PC-3 (cell line): Measurements from ENCODE around the gene ZNF385A. TPM values are rescaled to one million over a fixed set of nuclear protein-coding genes. Genes with fewer than 3 reads are reported as not detected.

Experiments
- ATAC-seq: fragments of 200-7000 bp; cut with Tn5 transposase; 2 replicates; pipeline ENCODE4 v1.9.1; 2020; ENCODE audit warnings: mild to moderate bottlenecking, moderate library complexity
- BruUV-seq: library from RNA; stranded (reverse); fragments of 400-500 nt; replicated peaks from 2 replicates; lab custom pipeline; 2021; lab: Mats Ljungman, UMichigan
- CTCF ChIA-PET: fragments of 300-600 bp; sonication (Branson Sonifier 250); formaldehyde crosslinking; loops from one replicate; lab custom pipeline; 2022; ENCODE audit warnings: antibody characterized with exemption; lab: Charles Lee
- POLR2A ChIA-PET: fragments of 300-600 bp; sonication (Branson Sonifier 250); formaldehyde crosslinking; loops from one replicate; lab custom pipeline; 2022; ENCODE audit warnings: antibody characterized with exemption; ENCODE audit not compliant: unreplicated experiment; lab: Charles Lee
- DNase-seq: peaks from one replicate; pipeline ENCODE4 v3.0.0-alpha.2; 2015
- H2AFZ ChIP-seq: fragments of 300-600 bp; sonication (generic); 2 replicates; pipeline ENCODE4 v1.6.0; 2016; ENCODE audit warnings: antibody characterized with exemption, low read length
- H3F3A ChIP-seq: fragments of 300-600 bp; sonication (generic); one replicate; pipeline ENCODE4 v1.6.0; 2017; ENCODE audit warnings: antibody characterized with exemption, low read length, control low read depth, mild to moderate bottlenecking; ENCODE audit not compliant: unreplicated experiment
- H3K27ac ChIP-seq: fragments of 300-600 bp; sonication (generic); 2 replicates; pipeline ENCODE4 v1.5.1; 2016; ENCODE audit warnings: mild to moderate bottlenecking, low read length
- H3K27me3 ChIP-seq: fragments of 300-600 bp; sonication (generic); 2 replicates; pipeline ENCODE4 v1.6.1; 2016; ENCODE audit warnings: low read length, mixed read lengths
- H3K36me3 ChIP-seq: fragments of 300-600 bp; sonication (generic); 2 replicates; pipeline ENCODE4 v1.6.1; 2016; ENCODE audit warnings: low read depth, mixed run types, low read length, mixed read lengths
- H3K4me1 ChIP-seq: fragments of 300-600 bp; sonication (generic); 2 replicates; pipeline ENCODE4 v1.5.1; 2016; ENCODE audit warnings: low read length; ENCODE audit not compliant: insufficient read depth
- H3K4me2 ChIP-seq: fragments of 300-600 bp; sonication (generic); 2 replicates; pipeline ENCODE4 v1.6.0; 2016; ENCODE audit warnings: low read length
- H3K4me3 ChIP-seq: fragments of 300-600 bp; sonication (generic); 2 replicates; pipeline ENCODE4 v1.5.1; 2016; ENCODE audit warnings: mild to moderate bottlenecking, low read length, mixed read lengths
- H3K79me2 ChIP-seq: fragments of 300-600 bp; sonication (generic); 2 replicates; pipeline ENCODE4 v1.6.1; 2017; ENCODE audit warnings: low read length, mixed read lengths
- H3K9ac ChIP-seq: fragments of 300-600 bp; sonication (generic); 2 replicates; pipeline ENCODE4 v1.6.0; 2016; ENCODE audit warnings: mild to moderate bottlenecking, low read length
- H3K9me2 ChIP-seq: fragments of 300-600 bp; sonication (generic); replicated peaks from 2 replicates; pipeline ENCODE4 v1.6.1; 2016; ENCODE audit warnings: mixed run types, low read length, mixed read lengths
- H3K9me3 ChIP-seq: fragments of 300-600 bp; sonication (generic); 2 replicates; pipeline ENCODE4 v1.6.1; 2016; ENCODE audit warnings: low read length, mixed read lengths
- H4K20me1 ChIP-seq: fragments of 300-600 bp; sonication (generic); 2 replicates; pipeline ENCODE4 v1.6.1; 2016; ENCODE audit warnings: low read length, mixed read lengths
- EZH2 ChIP-seq: fragments of 300-600 bp; sonication (generic); IDR thresholded peaks from one replicate; pipeline ENCODE4 v1.6.1; 2017; ENCODE audit warnings: antibody characterized with exemption, mild to moderate bottlenecking, low read length; ENCODE audit not compliant: unreplicated experiment
- EZH2phosphoT487 ChIP-seq: fragments of 300-600 bp; sonication (generic); IDR thresholded peaks from 2 replicates; pipeline ENCODE4 v1.6.1; 2018; ENCODE audit warnings: mild to moderate bottlenecking, antibody characterized with exemption, low read length, borderline replicate concordance
- intact Hi-C: fragments of 100-400 bp; cut with micrococcal nuclease; formaldehyde crosslinking; loops from 2 replicates; pipeline ENCODE4 v1.9.0; 2023
- total RNA-seq: library from RNA; depleted of rRNA; stranded (reverse); fragments of >200 nt; gene quantifications from 2 replicates; pipeline ENCODE4 v1.2.3, GENCODE V29; 2014
- TF ChIP-seq, protein P1 (sequence below): fragments of 300-600 bp; sonication (generic); conservative IDR thresholded peaks from 2 replicates; pipeline ENCODE4 v1.5.1; 2017; ENCODE audit warnings: antibody characterized with exemption, low read depth, mild to moderate bottlenecking, low read length

The ZNF385A gene
- total RNA-seq, 1 experiment from 2014 or later: 1.8 TPM

DNA sequence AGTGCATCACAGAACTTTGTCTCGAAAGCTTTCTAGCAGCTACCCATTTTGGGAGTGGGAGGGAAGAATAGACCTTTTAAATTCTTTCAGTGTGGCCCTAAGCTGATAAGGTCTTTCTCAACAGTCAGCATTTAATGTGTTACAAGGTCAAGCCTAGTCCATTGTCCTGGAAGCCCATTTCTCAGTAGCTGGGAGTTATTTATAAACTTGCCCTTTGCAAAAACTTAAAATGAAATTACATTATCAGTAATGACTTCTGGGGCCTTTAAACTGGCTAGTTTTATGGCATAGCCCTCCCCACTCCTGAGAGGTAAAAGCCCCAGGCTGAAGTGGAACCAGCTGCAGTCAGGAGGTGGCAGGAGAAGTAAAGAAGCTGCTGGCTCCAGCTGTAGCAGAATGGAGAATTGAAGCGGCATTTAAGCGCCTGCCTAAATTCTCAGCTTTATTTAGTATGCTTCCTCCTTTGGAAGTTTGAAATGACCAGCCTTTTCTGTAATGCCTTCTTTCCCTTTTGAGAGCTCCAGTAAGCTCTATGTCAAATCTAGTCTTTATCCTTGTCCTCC lies 47.2 kb downstream of the ZNF385A start:
- no peak for ATAC-seq
- Histone ChIP-seq H3K4me2 (no peak overlapping the region), H4K20me1 (no peaks in the 10 kb centered on the region), H3K4me3 (no peak overlapping the region), H2AFZ (no peak overlapping the region), H3K27me3 (no peaks in the 10 kb centered on the region), H3K9ac (no peak overlapping the region), H3F3A (no peaks in the 10 kb centered on the region), H3K36me3 (peaks cover 11% of the 10 kb centered on the region), H3K9me2 (no peaks in the 10 kb centered on the region), H3K79me2 (peaks cover 41% of the 10 kb centered on the region), H3K27ac (no peak overlapping the region), H3K9me3 (no peaks in the 10 kb centered on the region), H3K4me1 (no peaks in the 10 kb centered on the region)
- intact Hi-C loops: no loop called here
- ChIA-PET CTCF (no interaction called here), POLR2A (interaction anchor here (0.7 kb wide), 1 partner anchor 22 kb away, joined by 5 read pairs; no protein-coding TSS in a partner anchor)
- TF ChIP-seq EZH2: no peak
- TF ChIP-seq, protein P1, sequence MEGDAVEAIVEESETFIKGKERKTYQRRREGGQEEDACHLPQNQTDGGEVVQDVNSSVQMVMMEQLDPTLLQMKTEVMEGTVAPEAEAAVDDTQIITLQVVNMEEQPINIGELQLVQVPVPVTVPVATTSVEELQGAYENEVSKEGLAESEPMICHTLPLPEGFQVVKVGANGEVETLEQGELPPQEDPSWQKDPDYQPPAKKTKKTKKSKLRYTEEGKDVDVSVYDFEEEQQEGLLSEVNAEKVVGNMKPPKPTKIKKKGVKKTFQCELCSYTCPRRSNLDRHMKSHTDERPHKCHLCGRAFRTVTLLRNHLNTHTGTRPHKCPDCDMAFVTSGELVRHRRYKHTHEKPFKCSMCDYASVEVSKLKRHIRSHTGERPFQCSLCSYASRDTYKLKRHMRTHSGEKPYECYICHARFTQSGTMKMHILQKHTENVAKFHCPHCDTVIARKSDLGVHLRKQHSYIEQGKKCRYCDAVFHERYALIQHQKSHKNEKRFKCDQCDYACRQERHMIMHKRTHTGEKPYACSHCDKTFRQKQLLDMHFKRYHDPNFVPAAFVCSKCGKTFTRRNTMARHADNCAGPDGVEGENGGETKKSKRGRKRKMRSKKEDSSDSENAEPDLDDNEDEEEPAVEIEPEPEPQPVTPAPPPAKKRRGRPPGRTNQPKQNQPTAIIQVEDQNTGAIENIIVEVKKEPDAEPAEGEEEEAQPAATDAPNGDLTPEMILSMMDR: no peak
- TF ChIP-seq EZH2phosphoT487: no peak
- BruUV-seq: TSS peak; percentile 16
- no peak for DNase-seq

GRCh38 chr12:54333420-54334034 lies 51.0 kb downstream of the ZNF385A start:
- Histone ChIP-seq H3K27me3 (no peaks in the 10 kb centered on the region), H3K9me2 (no peaks in the 10 kb centered on the region), H3K9me3 (no peaks in the 10 kb centered on the region), H3K79me2 (peaks cover 77% of the 10 kb centered on the region), H3F3A (no peaks in the 10 kb centered on the region), H3K9ac (no peak overlapping the region), H3K4me2 (no peak overlapping the region), H3K4me1 (peaks cover 16% of the 10 kb centered on the region), H3K36me3 (peaks cover 6% of the 10 kb centered on the region; the same call in 1 of the 2 replicates), H3K27ac (no peak overlapping the region), H4K20me1 (no peaks in the 10 kb centered on the region), H3K4me3 (no peak overlapping the region), H2AFZ (no peak overlapping the region)
- no peak for ATAC-seq
- intact Hi-C loops: no loop called here
- CTCF ChIA-PET: no interaction called here
- POLR2A ChIA-PET: no interaction called here
- TF ChIP-seq EZH2phosphoT487 (no peak), EZH2 (no peak)
- TF ChIP-seq, protein P1: no peak
- no TSS peak for BruUV-seq
- DNase-seq: no peak

DNA sequence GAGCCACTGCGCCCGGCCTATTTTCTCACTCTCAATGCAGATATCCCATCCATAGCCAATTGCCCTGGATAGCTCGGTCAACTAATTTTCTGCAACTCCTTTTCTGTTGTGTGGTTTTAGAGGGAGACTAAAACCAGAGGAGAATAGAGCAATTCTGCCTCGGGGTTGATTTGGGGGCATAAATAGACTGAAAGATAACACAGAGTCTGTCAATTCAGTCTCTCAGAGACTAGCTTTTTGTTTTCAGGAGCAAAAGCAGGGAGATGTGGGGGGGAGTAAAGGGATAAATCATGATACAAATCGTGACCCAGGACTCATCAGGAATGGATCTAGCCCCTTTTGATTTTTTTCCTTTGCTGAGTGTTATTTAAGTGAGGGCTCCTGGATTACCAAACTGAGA lies 53.1 kb downstream of the ZNF385A start:
- no peak overlapping the region for H2AFZ ChIP-seq
- H3K4me1 ChIP-seq: peaks cover 19% of the 10 kb centered on the region
- CTCF ChIA-PET: no interaction called here
- H3K36me3 ChIP-seq: peaks cover 6% of the 10 kb centered on the region; the same call in 1 of the 2 replicates
- DNase-seq: no peak
- H3F3A ChIP-seq: no peaks in the 10 kb centered on the region
- no peaks in the 10 kb centered on the region for H3K27me3 ChIP-seq
- H3K4me3 ChIP-seq: no peak overlapping the region
- no peaks in the 10 kb centered on the region for H3K9me2 ChIP-seq
- no peak for TF ChIP-seq EZH2phosphoT487
- no peak for TF ChIP-seq EZH2
- TF ChIP-seq, protein P1: no peak
- no peaks in the 10 kb centered on the region for H4K20me1 ChIP-seq
- BruUV-seq: no TSS peak
- ATAC-seq: no peak
- intact Hi-C loops: no loop called here
- H3K4me2 ChIP-seq: no peak overlapping the region
- H3K9ac ChIP-seq: no peak overlapping the region
- H3K27ac ChIP-seq: no peak overlapping the region
- peaks cover 85% of the 10 kb centered on the region for H3K79me2 ChIP-seq
- no peaks in the 10 kb centered on the region for H3K9me3 ChIP-seq
- POLR2A ChIA-PET: no interaction called here
